Activated CD4-positive, alpha-beta T cell treated with anti-CD3 and anti-CD28 coated beads for 4 hours (primary cell): ENCODE results near the gene EFNB2.

ENCODE experiments used
- DNase-seq, 2 donors: peaks; one replicate each; pipeline ENCODE4 v3.0.0-alpha.2; 2020

Gene EFNB2

DNA sequence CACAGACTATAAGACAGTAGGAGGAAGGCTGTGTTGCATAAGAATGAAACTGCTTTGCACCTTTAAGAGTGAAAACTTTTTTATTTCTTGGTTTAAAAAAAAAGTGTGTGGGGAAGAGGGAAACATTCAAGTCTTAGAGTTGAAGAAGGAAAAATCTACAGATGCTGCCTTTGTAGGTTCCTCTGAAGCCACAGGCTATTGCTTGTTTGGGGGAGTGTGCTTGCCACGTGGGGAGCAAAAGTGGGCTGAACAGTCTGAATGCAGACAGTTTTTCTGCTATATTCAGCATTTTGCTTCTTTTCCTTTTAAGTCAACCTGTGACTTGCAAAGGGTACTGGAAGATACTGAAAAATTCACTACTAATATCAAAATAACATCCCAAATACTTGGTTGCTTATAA lies 36.9 kb downstream of the EFNB2 start:
- DNase-seq = no peak

DNA sequence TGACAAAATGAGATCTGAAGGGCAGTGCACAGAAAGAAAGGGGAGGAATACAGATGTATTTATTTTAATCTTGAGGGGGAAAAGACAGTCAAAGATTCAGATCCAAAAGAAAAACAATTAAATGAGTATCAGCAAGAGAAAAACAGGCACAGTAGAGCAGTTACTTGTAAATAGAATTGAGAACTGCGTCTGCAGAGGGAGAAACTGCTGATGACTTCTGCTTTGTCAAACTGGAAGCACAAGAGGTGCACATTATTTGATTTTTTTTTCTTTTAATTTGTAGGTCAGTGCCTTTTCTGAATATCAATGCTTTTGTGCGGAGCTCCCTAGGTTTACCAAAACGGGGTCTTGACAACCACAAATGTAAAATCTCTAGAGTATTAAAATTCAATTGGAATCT lies 37.3 kb downstream of the EFNB2 start:
- DNase-seq = no peak

DNA sequence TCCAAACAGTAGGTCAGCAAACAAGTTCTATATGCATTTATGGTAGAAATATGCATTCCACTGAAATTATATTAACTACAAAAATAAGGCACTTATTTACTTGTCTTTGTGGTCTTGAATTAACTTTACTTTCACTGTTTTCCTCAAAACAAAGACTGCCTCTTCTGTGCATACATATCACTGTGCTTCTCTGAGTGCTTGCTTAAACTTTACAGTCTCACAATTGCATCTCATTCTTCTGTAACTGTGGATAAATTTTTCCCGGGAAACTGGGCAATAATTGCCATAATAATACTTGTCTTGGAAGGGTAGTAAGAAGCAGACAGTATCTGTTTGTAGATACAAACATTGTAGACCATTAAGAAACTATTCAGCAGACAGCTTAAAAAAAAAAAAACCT lies 38.4 kb downstream of the EFNB2 start:
- DNase-seq = no peak

DNA sequence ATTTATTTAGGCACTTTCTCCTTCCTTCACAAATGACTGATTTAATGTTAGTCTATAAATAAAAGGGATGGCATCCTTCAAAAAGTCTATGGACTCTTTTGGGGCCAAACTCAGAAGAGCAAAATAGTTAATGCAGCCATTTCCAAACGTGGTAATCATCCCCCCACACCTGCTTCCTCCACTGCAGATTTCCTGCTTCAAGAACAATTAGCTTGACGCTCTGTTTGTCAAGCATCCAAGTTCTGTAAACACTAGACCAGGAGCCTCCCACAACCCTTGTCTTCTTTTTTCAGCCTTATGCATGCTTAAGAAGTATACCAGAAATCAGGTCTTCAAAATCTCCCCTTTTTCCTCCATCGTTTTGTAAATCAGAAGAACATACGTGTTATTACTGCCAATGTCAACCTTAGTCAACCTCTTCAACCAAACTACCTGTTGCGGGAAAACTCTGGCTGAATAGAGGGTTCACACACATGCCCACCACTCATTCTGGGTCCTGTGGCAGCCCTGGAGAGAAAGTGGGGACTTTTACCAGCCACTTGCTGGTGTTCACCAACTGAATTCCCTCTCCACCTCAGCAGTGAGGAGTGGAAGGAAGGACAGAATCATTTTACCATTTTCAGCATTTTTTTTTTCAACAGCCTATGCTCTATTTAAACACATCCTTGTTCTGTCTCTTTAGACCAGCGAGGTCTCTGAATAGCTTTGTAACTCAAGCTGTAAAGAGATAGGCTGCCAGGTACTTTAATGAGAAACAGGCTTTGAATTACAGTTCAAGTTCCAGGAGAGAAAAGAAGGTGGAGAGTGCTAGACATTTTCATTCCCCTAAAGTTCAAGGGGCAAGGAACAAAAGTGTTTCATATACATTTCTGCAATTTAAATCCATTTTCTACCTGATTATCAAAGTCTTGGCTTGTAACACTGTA lies 39.1 kb downstream of the EFNB2 start:
- no peak for DNase-seq

DNA sequence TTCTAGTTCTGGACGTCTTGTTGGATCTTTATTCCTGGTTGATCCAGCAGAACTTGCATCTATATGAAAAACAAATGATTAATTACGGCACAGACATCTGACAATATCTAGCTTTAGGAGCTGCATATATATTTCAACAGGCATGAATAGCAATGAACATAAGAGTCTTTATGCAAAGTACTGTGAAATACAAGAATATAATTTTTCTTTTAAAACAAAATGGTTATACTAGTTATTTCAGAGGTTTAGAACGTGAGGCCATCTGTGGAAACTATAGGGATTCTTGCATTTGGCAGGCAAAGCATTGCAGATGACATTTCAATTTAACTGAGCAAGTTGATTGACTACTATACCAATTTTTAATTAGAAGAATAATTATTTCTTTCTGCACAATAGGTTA lies 40.5 kb downstream of the EFNB2 start:
- DNase-seq = no peak

DNA sequence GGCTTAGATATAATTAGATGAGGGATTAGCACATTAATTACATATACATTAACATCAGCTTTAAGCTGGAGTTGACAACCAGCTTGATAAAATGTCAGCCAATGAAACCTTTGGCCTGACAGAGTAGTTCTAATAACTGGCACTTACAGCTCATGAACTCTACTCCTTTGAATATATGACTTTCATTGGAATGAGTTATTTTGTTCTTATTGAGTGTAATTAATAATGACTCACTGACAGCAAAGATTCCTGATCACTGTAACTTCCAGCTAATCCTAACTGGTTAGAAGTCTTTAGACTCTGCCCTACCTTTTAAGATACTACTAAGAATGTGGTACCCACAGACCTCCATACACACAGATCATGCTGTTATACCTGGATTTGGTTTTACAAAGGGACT lies 41.0 kb downstream of the EFNB2 start:
- DNase-seq = no peak

DNA sequence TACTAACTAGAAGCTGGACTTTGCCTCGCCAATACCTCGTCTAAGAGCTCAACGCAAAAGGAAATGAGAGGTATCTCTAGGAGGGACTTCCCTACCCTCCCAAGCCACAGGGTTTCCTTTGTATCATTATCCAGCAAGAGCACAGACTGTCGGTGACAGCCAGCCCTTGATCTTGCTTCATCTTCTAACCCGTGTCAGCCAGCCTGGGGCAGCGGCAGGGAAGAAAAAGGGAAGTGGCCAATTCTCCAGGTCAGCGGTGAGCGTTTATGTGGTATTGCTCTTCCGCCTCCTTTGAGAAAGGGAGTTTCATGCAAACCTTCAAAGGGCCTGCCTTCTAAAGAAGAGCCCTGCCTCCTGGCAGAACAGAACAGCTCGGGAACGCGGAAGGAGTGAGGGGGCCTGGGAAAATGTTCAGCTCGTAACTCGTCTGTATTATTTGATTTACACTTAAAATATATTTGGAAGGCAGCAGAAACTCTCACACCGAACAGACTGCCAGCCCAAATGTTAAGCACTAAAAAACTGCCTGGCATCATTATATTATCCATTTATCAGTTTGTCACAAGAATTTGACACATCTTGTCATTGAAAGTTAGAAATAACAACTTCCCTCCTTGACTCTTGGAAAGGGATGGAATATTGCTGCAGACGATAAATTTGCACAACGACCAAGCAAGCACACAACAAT lies 41.8 kb downstream of the EFNB2 start:
- no peak for DNase-seq

DNA sequence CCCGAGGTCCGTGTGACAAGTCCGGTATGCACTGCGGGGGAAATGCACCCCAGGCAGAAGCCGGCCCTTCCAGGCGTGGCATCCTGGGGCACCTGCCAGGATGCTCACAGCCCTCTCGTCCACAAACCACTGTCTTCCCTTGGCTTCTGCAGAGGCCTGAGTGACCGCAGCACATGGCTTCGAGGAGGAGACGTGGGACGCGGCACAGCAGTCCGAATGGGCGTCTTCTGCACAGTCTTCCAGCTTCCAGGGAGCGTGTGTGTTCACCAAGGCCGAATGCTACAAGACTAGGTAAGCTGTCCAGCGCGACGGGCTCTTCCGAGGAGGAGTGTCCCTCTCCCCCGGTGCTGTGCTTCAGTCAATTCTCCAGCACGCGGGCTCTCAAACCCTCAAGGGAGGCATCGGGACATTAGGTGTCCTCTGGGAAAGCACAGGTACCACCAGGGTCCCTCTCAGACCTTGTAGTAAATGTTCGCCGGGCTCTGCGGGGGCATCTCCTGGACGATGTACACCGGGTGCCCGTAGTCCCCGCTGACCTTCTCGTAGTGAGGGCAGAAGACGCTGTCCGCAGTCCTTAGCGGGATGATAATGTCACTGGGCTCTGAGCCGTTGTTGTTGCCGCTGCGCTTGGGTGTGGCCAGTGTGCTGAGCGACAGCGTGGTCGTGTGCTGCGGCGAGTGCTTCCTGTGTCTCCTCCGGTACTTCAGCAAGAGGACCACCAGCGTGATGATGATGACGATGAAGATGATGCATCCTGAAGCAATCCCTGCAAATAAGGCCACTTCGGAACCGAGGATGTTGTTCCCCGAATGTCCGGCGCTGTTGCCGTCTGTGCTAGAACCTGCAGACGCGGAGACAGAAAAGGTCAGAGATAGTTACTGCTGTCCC lies 42.6 kb downstream of the EFNB2 start:
- DNase-seq = no peak

DNA sequence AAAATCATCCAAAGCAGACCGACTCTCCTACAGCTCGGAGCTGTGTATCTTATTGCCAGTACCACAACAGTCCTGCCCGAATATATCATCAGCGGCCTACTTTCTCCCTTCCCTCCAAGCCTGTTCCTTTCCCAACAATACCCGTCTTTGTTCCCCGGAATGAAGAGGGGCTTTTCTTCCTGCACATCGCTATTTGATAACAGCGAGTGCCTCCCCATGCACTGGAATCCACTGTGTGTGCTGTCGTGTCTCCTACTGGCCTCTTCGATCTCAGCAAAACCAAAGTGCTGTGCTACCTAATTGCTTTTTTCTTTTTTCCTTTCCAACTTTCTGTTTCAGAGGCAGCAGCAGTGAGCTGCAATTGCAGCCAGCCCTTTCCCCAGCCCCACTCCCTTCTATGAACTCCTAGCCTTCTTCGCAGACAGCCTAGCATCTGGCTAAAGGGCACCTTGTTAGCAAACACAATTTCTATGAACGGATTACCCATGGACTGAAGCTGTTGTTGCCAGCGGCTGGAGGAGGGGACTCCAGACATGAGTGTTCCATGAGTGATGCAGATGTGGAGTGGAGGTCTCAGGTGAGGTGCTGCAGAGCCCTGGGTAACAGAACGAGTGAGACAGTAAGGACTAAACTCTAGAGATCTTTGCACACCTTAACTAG lies 43.4 kb downstream of the EFNB2 start:
- DNase-seq = no peak

DNA sequence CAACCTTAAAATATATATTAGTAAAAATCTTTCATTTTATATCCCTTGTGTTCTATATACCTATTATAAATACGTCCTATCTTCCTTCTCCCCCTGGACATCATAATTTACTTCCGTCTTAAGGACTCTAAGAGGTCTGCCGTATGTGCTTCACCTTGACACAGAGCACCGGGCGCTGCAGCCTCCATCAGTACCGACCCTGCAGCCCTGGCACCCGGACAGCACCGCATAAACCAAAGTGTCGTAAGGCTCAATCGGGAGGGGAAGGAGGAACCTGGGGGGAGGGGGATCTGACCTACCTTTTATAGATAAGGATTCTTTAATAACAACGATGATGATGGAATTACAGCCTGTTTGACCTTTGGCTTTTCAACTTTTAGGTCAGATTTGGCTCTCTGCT lies 44.0 kb downstream of the EFNB2 start:
- no peak for DNase-seq

DNA sequence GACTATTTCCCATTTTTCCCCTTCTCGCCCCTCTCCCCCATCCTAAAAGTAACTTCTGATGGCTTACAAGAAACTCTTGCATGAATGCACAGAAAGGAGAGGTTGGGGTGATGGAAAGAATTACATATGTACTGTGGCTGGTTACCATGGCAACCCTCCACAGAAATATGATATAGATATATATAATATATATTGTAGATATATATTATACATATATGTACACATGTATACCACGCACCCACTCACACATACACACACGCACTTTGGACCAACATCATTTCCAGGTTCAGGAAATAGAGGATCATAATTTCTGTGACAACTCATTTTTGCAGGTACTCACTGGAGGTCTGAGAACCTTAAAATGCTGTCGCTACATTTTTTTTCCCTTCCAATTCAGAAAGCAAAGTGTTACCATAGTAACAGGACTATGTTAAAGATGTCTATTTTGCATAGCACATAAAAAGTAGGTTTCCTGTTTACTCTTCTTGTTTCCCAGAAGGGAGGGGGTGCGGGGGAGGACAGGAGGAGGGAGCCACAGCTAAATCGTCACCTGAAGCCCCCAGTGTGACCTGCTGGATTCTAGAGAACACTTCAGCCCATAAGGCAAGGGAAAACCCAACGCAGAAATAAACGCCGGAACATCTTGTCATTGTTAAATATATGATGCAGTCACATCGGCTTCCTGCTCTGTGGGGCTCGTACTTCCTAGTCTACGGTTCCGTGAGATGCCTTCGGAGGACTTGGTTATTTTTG lies 44.7 kb downstream of the EFNB2 start:
- DNase-seq = peak in 1 of 2 donors; percentile 8

DNA sequence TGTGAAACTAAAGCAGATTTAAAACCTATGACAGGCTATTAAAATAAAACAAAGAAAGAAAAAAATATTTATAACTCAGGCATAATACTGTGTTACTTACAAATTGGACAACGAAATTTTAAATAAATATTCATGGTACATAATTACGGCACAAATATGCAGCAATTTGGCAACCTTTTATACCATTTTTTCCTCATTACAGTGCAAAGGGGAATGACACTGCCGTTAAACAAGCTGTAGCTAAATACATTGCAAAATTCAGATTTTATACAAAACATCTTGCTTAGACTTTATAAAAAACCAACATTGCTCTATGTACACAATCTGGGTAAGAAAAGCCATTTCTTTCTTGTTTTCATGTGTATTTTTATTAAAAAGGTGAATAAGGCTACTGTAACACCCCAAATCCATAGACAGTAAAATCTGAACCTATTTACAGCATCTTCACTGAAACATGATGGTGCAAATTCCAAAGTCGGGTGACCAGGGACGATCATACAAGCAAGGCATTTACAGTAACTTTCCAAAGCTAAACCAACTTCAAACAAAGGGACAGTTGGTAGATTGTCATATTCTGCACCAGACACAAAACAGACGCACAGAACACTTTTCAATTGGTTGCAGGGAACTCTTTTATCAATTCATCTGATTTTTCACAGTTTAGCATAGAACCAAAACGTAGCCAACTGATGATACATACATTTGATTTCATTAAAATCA lies 45.5 kb downstream of the EFNB2 start:
- DNase-seq = no peak

DNA sequence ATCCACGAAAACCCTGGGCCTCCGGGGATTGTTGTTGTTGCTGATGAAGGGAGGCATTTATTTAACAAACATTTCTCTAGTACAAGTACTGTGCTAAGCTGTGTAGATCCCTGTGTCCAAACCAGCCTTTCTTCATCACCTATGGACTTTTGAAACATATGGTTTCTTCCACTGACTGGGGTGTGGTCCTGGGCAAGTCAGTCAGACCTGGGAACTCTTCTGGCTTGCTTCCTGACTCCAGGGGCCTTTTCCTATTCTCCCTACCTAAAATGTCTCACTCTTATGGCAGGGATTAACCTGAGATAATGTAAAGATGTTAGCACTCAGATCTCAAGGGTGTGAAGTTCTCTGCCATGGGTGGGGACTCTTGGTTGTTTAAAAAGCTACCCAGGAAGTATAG lies 46.8 kb downstream of the EFNB2 start:
- DNase-seq = no peak

DNA sequence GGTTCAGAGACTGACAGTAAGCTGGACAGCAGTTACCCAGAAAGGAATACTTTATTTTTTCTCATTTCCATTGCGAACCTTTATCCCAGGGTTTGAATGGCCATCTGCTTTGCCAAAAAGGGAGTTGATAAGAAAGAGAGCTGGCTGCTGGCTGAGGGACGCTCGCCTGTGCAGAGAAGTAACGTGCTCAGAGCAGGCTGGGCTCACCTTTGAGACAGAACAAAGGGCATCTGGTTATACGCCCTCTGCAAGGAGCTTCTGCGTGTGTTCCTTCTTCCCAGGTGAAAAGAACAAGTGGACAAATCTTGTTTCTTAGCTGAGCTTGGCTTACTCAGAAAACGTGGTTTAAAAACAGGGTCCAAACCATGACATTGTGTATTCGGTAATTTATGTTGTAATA lies 47.4 kb downstream of the EFNB2 start:
- DNase-seq = no peak

DNA sequence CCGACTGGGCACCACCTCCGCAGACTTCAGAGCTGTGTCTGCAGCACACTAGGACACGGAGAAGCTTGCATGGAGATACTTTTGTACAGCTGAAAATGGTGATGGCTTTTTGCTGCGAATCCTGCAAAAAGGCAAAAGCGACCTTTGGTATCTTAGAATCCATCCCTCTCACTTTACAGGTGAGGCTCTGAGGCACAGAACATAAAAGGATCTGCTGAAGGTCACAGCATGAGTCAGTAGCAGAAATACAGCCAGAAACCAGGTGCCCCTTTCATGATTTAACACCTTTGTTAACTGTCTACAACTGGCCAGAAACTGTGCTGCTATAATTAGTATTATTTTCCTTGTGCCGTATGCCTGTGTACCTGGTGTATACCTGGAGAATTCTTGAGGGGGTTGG lies 48.3 kb downstream of the EFNB2 start:
- no peak for DNase-seq

DNA sequence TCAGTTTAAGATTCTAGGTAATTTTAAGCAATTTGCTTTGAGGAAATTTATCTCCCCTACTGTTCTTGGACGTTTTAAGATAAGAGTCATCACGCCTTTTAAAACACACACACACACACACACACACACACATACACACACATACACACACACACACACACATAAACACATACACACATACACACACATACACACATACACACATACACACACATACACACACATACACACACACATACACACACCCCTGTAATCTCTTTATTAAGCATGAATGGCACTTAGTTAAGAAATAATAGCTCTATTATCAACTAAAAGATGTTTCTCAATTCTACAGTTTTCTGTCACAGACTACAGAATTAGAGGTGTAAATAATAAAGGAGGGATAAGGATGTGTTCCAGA lies 49.2 kb downstream of the EFNB2 start:
- DNase-seq = no peak

DNA sequence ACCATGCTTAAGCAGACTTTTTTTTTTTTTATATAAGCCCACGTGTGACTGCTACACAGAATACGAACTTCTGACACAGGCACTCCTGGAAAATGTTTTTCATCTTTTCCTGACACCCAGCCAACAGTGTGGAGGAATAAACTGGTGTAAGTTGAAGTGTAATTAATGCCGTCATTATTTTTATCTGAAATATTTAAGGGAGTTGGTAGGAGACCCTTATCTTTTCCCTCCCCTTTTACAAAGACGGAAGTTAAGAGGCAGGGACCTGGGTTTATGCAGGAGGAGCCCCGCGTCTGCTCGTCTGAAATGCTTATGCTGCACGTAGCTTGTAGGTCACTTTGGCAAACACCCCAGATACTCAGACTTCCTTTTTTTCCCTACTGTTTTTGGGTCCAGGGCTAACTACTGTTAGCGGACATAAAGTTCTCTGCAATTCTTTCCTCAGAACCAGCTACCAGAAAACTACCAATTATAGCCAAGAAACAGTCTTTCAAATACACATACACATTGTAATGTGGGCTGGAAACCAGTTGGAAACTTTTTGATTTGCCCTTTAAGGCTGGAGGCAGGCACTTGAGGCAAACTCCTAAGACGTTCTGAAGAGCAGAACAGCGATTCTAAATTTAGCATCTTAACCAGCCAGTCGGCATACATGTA lies 50.8 kb downstream of the EFNB2 start:
- no peak for DNase-seq

DNA sequence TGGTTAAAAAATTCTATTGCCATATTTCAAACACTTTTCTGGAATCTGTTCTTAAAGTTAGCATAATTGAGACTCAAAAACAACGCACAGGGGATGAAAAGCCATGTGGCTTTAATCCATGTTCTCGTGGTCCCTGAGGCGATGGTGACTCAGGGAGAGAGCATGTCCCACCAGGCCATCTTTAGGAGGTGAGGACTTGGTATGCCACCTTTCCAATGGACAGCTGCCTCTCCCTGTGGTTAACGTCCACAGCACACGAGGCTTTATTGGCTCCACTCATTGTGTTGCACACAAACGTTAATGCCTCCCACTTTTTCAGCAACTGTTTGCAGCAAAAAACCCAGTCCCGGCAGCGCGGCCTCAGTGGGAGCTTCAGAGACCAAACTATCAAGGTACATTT lies 51.4 kb downstream of the EFNB2 start:
- no peak for DNase-seq

DNA sequence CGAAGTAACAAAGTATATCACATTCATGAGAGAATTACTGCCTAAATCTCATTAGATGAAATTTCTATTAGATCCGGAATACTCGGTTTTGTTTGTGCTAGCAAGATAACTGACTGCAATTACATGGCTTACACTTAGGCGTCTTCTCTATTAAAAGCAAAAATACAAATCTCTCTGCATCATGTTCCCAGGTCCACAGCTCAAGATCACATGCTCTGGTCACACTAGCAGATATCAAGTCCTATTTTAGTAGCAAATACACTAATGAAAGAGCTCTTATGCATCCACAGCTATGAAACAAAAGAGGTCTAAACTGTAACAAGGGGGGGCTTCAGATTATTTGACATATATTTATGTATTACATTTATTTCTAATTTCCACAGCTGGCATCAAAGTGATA lies 53.5 kb downstream of the EFNB2 start:
- DNase-seq = no peak

DNA sequence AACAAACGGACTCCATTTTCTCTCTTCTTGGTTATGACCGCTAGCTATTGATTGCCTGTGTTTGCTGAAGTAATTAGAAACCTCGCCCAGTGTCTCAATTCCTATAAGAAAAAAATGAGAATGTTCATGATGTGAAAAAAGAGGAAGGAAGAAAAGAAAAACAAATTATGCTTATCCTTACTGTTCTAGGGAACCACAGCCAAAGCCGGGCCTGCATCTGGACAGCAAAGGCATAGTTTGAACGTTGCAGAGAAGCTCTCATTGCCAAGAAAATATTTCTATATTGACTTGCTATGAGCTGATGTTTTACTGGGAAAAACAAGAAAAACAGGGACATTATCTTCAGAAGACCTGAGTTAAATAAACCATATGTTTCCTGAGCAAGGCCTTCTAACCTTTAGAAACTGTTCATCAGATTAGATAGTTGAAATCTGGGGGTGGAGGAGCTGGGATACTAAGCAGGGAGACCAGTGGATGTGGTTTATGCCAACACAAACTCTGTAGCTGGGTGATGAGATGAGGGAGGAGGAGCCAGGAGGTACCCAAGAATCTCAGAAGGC lies 55.0 kb downstream of the EFNB2 start:
- DNase-seq = no peak

DNA sequence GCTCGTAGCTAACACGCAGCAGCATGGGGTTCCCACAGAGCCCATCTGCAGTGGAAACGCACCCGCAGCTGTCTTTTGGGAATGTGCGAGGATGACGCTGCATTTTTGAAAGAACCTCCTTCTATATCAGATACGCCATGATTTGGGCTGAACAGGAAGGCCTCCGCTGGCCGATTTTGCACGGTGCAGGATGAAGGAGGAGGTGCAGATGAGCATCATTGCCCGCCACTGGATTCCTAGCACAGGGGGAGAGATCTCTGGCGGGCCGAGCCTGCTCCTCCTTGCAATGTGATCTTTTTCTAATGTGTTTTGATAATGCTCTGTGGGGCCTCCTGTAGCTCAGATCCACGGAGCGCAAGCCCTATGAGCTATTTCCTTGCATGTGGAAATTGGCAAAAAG lies 55.5 kb downstream of the EFNB2 start:
- DNase-seq = no peak
